RCC 7860 (cell line): ENCODE measurements around the gene CBFA2T2.
"Not testable (repeated sequence)": the region's sequence is repeated elsewhere in the genome, so short reads cannot be mapped to it uniquely, and the experiment has no call there.

Source experiments
- DNase-seq: peaks from one replicate; pipeline ENCODE4 v3.0.0-alpha.2; 2015; ENCODE audit warnings: low spot score
- FAIRE-seq: peaks from 2 replicates; lab custom pipeline; 2012; peaks lifted over from hg19 to GRCh38; lab: Jason Lieb, UNC

The CBFA2T2 gene

DNA sequence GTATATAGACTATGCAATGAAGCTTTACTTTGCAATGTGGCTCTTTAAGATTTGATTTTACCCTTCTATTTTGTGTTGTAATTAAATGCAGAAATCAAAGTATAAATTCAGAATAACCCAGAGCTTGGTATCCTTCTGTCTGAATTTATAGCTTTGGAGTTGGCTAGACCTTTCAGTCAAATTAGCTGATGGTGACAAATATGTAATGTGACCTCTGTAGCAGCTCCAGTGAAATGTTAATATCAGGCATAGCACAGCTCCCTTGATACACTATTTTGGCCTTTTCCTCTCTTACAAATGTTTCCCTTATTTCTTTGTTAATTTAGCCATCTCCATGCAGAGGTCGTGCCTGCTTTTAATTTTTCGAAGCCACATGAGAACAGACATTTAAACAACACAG lies 11.1 kb downstream of the CBFA2T2 start:
- no peak for DNase-seq
- FAIRE-seq = no peak

DNA sequence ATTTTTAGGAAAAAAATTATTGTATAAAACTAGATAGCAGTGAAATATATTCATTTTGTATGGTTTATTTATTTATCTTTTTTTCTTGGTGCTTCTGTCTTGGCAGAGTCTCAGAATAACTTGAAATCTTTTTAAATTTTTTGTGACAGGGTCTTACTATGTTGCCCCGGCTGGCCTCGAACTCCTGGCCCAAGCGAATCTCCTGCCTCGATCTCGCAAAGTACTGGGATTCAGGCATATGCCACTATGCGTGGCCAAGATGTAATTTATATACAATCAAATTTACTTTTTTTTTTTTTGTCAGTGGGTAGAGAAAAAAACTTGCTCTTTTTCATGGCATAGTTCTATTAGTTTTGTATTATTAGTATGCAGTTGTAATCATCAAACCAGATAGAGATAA lies 13.7 kb downstream of the CBFA2T2 start:
- FAIRE-seq = no peak

DNA sequence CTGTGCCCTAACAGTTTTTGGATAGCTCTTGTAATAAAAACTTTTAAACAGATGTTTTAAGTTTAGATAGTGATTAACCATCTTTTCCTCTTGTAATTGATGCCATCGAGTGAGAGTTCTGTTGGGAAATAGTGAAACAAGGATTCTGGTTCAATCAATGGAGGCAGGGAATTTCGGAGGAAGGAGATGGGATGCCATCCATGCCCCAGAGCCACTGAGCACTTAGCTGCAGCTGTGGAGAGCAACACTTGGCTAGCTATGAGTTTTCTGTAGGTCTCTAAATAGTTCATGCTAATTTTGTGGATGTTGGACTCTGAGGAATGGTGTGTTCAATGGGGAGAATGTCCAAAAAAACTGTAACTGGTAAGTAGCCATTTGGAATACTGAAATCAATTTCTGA lies 16.7 kb downstream of the CBFA2T2 start:
- no peak for FAIRE-seq

More for the DNA sequence above, 13.7 kb downstream of the CBFA2T2 start:
- DNase-seq = no peak

DNA sequence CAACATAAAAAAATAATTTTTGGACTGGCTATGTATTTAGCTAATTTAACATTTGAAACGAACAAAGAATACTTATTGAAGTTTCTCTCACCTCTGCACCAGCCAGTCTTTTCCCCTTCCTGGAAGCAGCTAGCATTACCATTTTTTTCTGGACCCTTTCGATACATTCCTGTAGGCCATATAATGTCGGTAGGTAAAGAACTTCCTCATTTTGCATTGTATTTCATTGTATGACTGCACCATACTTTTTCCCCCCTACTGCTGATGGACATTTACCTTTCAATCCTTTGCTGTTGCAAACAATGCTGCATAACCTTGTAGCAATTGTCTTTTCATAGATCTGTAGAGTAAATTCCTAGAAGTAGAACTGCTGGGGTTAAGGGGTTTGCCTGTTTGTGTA lies 17.6 kb downstream of the CBFA2T2 start:
- DNase-seq (no peak), FAIRE-seq (no peak)

More for the DNA sequence above, 16.7 kb downstream of the CBFA2T2 start:
- DNase-seq = no peak

DNA sequence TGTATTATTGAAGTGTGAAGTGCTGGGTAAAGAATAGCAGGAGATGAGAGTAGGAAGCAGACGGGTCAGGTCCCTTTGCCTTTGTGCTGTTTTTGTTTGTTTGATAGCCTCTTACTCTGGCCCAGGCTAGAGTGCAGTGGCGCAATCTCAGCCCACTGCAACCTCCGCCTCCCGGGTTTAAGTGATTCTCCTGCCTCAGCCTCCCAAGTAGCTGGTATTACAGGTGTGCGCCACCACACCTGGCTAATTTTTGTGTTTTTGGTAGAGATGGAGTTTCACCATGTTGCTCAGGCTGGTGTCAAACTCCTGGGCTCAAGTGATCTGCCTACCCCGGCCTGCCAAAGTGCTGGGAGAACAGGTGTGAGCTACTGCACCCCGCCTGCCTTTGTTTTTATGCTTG lies 18.1 kb downstream of the CBFA2T2 start:
- not testable (repeated sequence) for FAIRE-seq

DNA sequence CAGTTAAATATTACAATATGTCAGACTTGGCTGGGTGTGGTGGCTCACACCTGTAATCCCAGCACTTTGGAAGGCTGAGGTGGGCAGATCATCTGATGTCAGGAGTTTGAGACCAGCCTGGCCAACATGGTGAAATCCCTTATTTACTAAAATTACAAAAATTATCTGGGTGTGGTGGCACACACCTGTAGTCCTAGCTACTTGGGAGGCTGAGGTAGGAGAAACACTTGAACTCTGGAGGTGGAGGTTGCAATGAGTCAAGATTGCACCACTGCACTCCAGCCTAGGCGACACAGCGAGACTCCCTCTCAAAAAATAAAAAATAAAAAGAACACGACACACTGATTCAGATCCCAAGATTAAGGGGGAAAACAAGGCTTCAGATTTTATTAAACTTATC lies 19.2 kb downstream of the CBFA2T2 start:
- not testable (repeated sequence) for DNase-seq, FAIRE-seq

More for the DNA sequence above, 18.1 kb downstream of the CBFA2T2 start:
- DNase-seq = not testable (repeated sequence)

DNA sequence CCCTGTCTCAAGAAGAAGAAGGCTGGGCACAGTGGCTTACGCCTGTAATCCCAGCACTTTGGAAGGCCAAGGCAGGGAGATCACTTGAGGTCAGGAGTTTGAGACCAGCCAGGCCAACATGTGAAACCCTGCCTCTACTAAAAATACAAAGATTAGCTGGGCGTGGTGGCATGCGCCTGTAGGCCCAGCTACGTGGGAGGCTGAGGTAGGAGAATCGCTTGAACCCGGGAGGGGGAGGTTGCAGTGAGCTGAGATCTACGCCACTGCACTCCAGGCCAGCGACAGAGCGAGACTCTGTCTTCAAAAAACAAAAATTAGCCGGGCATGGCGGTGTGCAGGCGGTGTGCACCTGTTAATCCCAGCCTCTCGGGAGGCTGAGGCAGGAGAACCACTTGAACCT lies 22.0 kb downstream of the CBFA2T2 start:
- not testable (repeated sequence) for DNase-seq, FAIRE-seq

DNA sequence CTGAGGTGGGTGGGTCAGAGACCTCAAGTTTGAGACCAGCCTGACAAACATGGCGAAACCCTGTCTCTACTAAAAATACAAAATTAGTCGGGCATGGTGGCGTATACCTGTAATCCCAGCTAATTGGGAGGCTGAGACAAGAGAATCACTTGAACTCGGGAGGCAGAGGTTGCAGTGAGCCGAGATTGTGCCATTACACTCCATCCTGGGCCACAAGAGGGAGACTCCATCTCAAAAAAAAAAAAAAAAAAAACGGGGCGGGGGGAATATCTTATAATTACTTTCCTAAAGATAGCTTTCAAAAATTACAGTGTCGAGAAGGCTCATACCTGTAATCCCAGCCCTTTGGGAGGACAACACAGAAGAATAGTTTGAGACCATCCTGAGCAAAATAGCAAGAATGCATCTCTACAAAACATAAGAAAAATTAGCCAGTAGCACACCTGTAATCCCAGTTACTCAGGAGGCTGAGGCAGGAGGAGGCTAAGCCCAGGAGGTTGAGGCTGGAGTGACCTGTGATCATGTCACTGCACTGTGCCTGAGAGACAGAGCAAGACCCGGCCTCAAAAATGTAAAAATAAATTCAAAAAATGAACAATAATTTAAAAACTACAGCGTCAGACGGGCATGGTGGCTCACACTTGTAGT lies 25.8 kb downstream of the CBFA2T2 start:
- no peak for DNase-seq
- no peak for FAIRE-seq

DNA sequence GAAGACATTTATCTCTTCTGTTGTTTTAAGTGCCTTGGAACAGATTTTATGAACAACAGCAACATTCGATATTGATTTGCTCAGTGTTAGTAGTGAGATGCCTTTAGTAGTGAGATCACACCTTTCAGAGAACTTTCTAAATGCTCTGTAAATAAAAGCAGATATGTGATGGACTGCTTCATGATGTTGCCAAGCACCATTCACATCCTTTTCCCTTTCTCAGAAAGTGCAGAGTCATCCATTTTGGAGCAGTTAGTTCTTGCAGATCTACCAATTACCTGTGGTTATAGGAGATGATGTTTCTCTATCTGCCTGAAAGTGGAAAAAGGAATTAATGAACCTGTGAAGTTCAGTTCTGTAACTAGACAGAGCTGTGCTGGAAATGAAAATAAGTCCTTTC lies 27.0 kb downstream of the CBFA2T2 start:
- no peak for FAIRE-seq
- no peak for DNase-seq

DNA sequence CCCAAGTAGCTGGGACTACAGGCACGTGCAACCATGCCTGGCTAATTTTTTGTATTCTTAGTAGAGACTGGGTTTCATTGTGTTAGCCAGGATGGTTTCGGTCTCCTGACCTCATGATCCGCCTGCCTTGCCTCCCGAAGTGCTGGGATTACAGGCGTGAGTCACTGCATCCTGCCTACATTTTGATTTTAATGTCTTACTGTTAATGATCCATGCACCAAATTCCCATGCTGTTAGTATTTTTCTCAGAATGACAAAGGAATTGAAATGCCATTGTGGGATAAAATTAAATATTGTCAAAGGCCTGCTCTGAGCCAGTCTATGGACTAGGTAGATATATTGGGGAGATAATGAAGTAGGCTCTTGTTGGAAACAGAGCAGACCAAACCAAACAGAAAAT lies 28.2 kb downstream of the CBFA2T2 start:
- FAIRE-seq = peak; percentile 98
- peak; percentile 90 for DNase-seq

DNA sequence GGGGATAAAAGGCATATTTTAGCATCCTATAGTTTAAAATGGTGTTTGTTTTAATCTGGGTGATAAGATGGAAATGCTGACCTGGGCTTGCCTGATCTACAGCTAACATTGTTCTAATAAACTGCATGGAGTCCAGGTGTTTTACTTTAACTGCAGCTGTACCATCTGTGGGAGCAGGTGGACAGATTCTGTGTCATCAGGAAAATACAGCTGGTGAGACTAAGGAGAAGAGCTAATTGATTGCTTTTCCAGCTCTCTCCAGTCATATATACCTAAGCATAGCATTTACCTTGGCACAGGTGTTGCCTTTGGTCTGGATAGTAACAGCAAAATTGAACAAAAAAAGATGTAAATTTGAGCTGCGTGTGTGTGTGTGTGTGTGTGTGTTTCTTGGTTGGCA lies 31.6 kb downstream of the CBFA2T2 start:
- DNase-seq (no peak), FAIRE-seq (no peak)

DNA sequence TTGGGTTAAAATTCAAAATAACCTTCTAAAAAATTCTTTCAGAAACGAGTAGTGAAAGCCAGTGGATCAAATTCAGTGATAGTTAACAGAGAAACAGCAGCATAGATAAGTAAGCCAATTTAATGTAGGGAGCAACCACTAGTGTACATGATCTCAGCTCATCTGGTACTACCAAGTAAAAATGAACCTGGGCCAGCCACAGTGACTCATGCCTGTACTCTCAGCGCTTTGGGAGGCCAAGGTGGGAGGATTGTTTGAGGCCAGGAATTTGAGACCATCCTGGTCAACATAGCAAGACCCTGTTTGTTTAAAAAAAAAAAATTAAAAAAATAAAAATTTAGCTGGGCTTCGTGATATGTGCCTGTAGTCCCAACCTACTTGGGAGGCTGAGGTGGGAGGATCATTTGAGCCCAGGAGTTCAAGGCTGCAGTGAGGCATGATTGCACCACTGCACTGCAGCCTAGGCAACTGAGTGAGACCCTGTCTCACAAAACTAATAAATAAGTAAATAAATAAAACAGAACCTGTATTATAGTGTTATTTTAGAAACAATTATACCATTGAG lies 32.4 kb downstream of the CBFA2T2 start:
- FAIRE-seq = peak; percentile 24

DNA sequence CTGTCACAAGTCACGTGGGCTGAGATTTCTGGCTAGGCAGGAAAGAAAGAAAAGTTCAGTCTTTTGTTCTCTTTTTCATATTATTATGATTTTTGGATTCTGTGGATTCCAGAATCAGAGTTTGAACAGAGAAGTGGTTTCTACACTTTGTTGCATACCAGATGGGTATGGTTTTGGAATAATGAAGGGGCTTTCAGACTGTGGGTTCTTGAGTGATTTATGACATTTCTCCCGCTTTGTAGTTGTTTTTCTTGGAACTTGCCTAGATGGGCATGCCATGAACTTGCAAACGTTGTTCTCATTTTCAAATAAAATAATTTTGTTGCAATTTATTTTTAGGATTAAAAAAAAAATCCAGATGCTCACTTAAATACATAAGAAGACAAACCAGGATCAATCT lies 34.4 kb downstream of the CBFA2T2 start:
- no peak for FAIRE-seq

More for the DNA sequence above, 32.4 kb downstream of the CBFA2T2 start:
- DNase-seq = peak; percentile 24

DNA sequence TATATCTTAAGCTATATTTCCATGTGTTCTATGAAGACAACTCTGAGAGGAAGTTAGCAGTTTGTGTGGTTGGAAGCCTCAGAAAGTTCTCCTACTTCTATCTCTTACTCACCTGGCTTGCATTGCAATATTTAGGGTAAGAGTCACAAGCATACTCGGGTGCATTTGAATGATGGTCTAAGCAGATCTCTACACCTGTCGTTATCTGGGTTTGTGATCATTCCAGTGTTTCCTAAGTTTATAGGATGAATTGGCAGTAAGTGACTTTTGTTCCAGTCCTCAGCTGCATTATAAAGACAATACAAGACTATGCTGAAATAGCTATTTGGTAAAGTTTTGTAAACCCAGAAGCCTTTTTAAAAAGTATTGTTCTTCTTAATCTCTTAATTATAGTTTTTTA lies 36.9 kb downstream of the CBFA2T2 start:
- no peak for FAIRE-seq
- no peak for DNase-seq

More for the DNA sequence above, 34.4 kb downstream of the CBFA2T2 start:
- DNase-seq = no peak

DNA sequence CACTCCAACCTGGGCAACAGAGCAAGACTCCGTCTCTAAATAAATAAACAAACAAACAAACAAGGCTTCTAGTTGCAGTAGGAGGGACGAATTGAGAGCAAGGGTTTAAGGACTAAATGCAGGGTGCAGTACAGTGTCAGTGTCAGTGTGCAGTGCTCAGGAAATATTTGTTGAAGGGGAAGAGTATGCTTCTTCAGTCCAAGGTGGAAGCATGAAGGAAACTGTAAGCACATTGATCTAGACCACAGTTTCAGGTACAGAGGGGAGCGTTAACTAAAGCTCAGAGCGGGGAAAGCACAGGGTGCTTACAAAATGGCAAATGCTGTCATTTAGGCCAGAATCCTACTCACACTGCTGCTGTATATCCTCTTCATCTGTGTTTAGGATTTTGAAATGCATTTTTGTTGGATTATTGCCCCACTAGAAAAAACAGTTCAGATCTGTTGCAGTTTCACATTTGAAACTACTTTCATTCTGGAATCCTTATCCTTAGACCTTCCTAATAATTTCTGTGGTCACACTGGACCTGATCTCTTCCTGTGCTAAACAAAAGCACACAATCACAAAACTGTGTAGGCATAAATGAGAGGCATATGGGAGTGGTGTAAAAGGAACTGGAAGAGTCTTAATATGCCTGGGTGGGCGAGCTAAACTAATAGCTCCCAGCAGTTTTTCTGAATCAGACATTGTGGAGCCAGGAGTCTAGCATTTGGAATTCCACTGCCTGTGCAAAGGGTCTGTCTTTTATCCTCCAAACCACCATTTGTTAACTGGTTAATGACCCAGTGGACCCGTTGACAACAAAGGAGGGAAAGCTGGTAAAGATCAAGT lies 41.4 kb downstream of the CBFA2T2 start:
- DNase-seq (no peak), FAIRE-seq (no peak)

DNA sequence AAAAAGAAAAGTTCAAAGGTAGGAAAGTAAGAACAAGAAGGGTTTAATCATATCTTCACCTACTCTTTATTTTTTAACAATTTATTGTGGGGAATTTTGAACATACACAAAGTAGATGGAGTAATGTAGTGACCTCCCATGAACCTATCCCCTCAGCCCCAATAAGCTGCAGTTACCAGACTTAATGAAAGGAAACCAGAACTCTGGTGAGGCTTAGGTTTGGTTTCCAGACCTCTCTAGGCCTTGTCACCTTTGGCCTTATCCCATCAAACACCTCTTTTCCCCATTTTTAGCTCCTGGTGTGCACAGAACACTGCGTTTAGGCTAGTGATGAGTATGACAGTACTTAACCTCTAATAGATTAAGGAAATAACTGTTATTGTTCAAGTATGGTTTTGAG lies 42.0 kb downstream of the CBFA2T2 start:
- no peak for FAIRE-seq

DNA sequence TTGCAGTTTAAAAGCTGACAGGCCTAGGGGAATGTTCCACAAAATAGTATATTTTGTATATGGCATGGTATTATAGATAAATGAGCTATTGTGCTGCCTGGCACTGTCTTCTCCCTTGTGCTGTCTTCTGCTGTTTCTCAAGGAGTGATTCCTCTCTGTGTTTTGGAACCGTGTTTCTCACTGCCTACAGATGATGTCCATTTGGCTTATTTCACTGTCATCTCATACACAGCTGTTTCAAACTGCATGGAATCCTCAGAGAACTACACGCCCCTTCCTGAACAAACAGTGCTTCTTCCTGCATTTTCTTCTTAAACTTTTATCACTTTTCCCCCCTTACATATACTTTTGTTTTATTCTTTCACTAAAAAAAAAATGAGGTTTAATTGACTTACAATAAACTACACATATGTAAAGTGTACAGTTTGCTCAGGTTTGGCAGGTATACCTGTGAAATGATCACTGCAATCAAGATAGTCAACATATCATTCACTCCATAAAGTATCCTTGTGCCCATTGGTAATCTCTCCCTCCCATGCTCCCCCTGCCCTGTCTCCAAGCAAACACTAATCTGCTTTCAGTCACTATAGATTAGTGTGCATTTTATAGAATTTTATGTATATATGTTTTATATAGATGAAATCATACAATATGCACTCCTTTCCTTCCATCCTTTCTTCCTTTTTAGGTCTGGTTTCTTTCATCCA lies 43.0 kb downstream of the CBFA2T2 start:
- no peak for FAIRE-seq
- DNase-seq = no peak

More for the DNA sequence above, 42.0 kb downstream of the CBFA2T2 start:
- DNase-seq = no peak

DNA sequence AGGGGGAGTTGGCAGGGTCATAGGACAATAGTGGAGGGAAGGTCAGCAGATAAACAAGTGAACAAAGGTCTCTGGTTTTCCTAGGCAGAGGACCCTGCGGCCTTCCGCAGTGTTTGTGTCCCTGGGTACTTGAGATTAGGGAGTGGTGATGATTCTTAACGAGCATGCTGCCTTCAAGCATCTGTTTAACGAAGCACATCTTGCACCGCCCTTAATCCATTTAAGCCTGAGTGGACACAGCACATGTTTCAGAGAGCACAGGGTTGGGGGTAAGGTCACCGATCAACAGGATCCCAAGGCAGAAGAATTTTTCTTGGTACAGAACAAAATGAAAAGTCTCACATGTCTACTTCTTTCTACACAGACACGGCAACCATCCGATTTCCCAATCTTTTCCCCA lies 45.8 kb downstream of the CBFA2T2 start:
- not testable (repeated sequence) for DNase-seq, FAIRE-seq

DNA sequence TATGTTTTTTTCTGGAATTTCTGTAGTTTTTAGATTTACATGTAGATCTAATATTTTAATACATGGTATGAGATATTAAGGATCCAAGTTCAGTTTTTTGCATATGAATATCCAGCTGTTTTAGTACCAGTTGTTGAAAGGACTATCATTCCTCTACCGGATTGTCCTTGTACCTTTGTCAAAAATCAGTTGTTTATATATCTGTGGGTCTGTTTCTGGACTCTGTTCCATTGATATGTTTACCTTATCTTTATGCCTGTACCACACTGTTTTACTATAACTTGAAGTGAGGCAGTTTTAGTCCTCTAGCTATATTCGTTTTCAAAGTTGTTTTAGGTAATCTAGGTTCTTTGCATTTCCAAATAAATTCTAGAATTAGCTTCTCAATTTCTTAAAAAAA lies 47.7 kb downstream of the CBFA2T2 start:
- no peak for FAIRE-seq
- DNase-seq = no peak

DNA sequence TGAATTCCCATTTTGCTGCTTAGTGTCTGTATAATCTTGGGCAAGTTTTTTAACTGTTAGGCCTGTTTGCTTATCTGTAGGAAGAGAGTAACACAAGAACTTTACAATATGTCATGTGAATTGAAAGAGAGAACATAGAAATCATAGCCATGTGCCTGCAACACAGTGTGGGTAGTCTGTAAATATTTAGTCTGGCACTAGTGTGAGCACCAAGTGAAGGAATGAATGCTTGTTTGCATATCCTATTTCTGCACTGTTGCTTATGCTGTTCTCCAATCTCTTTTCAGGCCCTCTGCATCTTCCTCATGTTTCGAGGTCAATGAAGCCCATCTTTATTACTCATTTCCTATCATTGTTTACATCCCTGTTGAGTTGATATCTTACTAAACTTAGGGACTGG lies 49.2 kb downstream of the CBFA2T2 start:
- FAIRE-seq (no peak), DNase-seq (no peak)

DNA sequence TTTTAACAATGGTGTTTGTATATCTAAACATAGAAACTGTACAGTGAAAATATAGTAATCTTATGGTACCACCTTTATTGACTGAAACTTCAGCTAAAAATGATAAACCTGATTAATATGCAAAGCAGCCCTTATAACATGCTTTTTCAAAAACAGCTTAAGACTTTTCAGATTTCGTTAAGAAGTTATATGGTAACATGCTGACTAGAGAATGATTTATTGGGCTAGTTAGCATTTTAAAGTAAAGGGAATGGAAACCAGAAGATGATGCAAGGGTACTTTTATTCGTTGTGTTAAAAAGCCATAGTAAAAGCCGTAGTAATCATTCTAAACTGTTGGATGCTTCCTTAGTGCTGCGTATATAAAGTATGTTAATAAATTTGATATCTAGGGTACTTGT lies 50.5 kb downstream of the CBFA2T2 start:
- FAIRE-seq (no peak), DNase-seq (no peak)
